ENCODE data around the gene CD200. TPM values are rescaled to one million over a fixed set of nuclear protein-coding genes. Genes with fewer than 3 reads are reported as not detected.
A peak's percentile ranks its signal among the peaks of the same experiment; 100 is the strongest.

Gene CD200
- total RNA-seq, 1 donor from 2014 or later: 19.0 TPM

DNA sequence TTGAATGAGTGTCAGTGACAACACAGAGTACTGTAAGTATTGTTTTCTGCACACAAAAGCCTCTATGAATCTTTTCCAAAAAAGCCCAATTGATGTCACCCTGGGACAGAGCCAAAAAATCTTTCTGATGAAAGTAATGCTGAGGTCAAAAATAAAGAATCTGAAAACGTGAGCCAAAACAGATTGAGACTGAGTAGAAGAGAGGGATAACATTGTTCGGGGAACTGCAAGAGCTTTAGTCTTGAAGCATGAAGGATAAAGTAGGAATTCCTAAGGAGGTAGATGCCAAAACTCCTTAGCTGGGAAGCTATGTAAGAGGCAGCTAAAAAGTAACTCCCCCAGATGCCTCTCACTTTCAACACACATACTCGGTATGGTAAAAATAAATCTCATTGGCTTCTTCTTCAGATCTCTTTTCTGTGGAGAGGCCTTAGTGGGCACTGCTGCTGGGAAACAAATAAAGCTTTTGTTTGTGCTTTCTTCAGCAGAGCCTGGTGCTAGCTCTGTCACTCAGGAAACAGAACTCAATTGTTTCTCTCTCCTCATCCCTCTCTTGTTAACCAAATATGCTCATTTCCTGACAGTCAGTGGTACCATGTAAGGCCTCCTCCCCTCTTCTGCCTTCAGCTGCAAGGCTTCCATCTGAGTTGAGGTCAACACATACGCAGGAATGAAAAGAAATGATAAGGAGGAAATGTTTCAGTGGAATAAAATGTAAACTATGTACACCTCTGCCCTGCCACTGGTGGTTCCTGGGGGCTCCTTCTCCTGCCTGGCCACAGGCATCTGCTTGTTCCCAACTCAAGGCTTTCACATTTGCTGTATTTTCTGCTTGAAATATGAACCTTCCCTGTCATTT, 58.1 kb downstream of the CD200 start:
- ATAC-seq (ENCODE audit: low read depth) (no peak), DNase-seq (no peak)
- Mint-ChIP-seq H3K4me3 (no peak overlapping the region), H3K27me3 (no peaks in the 10 kb centered on the region), H3K9me3 (peaks cover 7% of the 10 kb centered on the region), H3K36me3 (ENCODE audit: low read depth) (no peaks in the 10 kb centered on the region), H3K27ac (peak overlapping the region; percentile 78), H3K4me1 (peaks cover 40% of the 10 kb centered on the region)
- TF ChIP-seq, protein P1, sequence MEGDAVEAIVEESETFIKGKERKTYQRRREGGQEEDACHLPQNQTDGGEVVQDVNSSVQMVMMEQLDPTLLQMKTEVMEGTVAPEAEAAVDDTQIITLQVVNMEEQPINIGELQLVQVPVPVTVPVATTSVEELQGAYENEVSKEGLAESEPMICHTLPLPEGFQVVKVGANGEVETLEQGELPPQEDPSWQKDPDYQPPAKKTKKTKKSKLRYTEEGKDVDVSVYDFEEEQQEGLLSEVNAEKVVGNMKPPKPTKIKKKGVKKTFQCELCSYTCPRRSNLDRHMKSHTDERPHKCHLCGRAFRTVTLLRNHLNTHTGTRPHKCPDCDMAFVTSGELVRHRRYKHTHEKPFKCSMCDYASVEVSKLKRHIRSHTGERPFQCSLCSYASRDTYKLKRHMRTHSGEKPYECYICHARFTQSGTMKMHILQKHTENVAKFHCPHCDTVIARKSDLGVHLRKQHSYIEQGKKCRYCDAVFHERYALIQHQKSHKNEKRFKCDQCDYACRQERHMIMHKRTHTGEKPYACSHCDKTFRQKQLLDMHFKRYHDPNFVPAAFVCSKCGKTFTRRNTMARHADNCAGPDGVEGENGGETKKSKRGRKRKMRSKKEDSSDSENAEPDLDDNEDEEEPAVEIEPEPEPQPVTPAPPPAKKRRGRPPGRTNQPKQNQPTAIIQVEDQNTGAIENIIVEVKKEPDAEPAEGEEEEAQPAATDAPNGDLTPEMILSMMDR (IDR thresholded peaks at IDR 0.05): no peak
- ChIA-PET POLR2A (interaction anchor here (1.1 to 1.6 kb wide), 4 partner anchors 19 to 107 kb away, joined by 3 to 8 read pairs (median 3); no protein-coding TSS in a partner anchor), CTCF (interaction anchor here (0.7 kb wide), 1 partner anchor 93 kb away, joined by 3 read pairs; no protein-coding TSS in a partner anchor)
- intact Hi-C loops (cut with micrococcal nuclease): loop anchor here (2.0 to 5.0 kb wide), 3 partner anchors 14 to 36 kb away; no protein-coding TSS in a partner anchor

DNA sequence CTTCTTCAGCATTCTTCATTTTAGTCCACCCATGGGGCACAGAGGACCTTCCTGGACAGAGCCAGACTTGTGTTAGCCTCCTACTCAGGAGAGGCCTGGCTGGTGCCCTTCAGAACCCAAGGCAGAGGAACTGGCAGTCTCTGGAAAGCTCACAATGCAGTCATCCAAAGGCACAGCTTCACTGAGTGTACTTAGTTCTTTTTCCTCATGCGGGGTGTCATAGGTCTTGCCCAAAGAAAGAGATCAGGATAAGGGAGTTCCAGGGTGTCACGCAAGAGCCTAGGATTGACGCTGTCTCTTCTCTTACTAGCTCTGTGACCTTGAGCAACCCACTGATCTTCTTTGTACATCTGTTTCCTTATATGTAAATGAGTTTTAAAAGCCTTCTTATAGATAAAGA, 58.7 kb downstream of the CD200 start:
- no peak overlapping the region for H3K4me3 Mint-ChIP-seq
- ATAC-seq (ENCODE audit: low read depth) (peak; percentile 28), DNase-seq (no peak)
- CTCF ChIA-PET: no interaction called here
- TF ChIP-seq, protein P1 (IDR thresholded peaks at IDR 0.05): no peak
- H3K27ac Mint-ChIP-seq: peak overlapping the region; percentile 78
- peaks cover 42% of the 10 kb centered on the region for H3K4me1 Mint-ChIP-seq
- H3K27me3 Mint-ChIP-seq: no peaks in the 10 kb centered on the region
- H3K36me3 Mint-ChIP-seq (ENCODE audit: low read depth): no peaks in the 10 kb centered on the region
- H3K9me3 Mint-ChIP-seq: peaks cover 7% of the 10 kb centered on the region
- intact Hi-C loops (cut with micrococcal nuclease): loop anchor here (2.0 to 5.0 kb wide), 3 partner anchors 13 to 36 kb away; no protein-coding TSS in a partner anchor
- POLR2A ChIA-PET: interaction anchor here (0.6 to 1.1 kb wide), 4 partner anchors 13 to 107 kb away, joined by 3 read pairs; no protein-coding TSS in a partner anchor

DNA sequence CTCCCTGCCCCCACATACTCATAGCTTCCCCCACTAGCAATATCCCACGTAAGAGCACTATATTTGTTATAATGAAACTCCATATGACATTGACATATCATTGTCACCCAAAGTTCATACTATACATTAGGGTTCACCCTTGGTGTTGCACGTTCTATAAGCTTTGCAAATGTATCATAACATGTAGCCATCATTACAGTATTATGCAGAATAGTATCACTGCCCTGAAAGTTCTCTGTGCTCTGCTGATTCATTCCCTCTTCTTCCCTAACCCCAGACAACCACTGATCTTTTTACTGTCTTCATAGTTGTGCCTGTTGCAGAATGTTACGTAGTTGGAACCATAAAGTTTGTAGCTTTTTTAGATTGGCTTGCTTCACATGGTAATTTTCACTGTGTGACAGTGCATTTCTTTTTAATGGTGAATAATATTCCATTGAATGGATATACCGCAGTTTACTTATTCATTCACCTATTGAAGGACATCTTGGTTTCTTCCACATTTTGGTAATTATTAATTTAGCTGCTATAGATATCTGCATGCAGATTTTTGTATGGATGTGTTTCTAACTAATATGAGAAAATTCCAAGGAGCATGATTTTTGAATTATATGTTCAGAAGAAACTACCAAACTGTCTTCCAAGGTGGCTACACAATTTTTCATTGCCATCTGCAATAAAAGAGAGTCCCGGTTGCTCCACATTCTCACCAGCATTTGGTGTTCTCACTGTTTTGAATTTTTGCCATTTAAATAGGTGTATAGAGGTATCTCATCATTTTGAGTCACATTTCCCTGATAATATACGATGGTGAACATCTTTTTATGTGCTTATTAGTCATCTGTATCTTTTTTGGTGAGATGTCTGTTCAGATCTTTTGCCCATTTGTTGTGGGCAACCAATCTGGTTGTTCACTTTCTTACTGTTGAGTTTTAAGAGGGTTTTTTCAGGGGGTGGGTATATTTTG, 59.7 kb downstream of the CD200 start:
- Mint-ChIP-seq H3K9me3 (peaks cover 7% of the 10 kb centered on the region), H3K4me1 (peaks cover 45% of the 10 kb centered on the region), H3K36me3 (ENCODE audit: low read depth) (no peaks in the 10 kb centered on the region), H3K27me3 (no peaks in the 10 kb centered on the region), H3K27ac (no peak overlapping the region), H3K4me3 (no peak overlapping the region)
- DNase-seq (no peak), ATAC-seq (ENCODE audit: low read depth) (no peak)
- TF ChIP-seq, protein P1 (IDR thresholded peaks at IDR 0.05): no peak
- POLR2A ChIA-PET: interaction anchor here (0.6 to 1.1 kb wide), 3 partner anchors 12 to 61 kb away, joined by 3 read pairs; no protein-coding TSS in a partner anchor
- CTCF ChIA-PET: no interaction called here
- intact Hi-C loops (cut with micrococcal nuclease): loop anchor here (5.0 kb wide), 1 partner anchor 35 kb away; no protein-coding TSS in a partner anchor

DNA sequence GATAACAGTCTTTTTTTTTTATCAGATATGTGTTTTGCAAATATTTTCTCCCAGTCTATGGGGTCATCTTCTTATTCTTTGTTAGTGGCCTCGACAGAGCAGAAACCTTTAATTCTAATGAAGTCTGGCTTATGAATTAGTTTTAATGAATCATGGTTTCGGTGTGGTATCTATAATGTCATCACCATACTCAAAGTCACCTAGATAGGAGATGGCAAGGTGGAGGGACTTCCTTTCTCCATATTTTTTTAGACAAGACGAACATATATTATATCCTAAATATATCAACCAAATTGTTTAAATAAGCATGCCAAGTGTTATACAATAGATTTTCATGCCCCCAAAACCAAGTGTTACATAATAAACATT, 60.4 kb downstream of the CD200 start:
- H3K27me3 Mint-ChIP-seq: no peaks in the 10 kb centered on the region
- no peak overlapping the region for H3K4me3 Mint-ChIP-seq
- DNase-seq: no peak
- ChIA-PET POLR2A (no interaction called here), CTCF (no interaction called here)
- no peak overlapping the region for H3K27ac Mint-ChIP-seq
- H3K4me1 Mint-ChIP-seq: peaks cover 47% of the 10 kb centered on the region
- intact Hi-C loops (cut with micrococcal nuclease): loop anchor here (5.0 kb wide), 1 partner anchor 34 kb away; no protein-coding TSS in a partner anchor
- no peak for ATAC-seq (ENCODE audit: low read depth)
- no peaks in the 10 kb centered on the region for H3K36me3 Mint-ChIP-seq (ENCODE audit: low read depth)
- peaks cover 7% of the 10 kb centered on the region for H3K9me3 Mint-ChIP-seq
- TF ChIP-seq, protein P1 (IDR thresholded peaks at IDR 0.05): no peak

Data from activated B cell treated with CpG ODN at 0.5 μM for 24 hours (primary cell).